Sciatic nerve (tissue), 2 donors: Measurements from ENCODE around the gene TMEM135. TPM values are rescaled to one million over a fixed set of nuclear protein-coding genes. Genes with fewer than 3 reads are reported as not detected.

ENCODE experiments used
- ATAC-seq: fragments of 200-7000 bp; cut with Tn5 transposase; one replicate; pipeline ENCODE4 v1.9.1; 2020; ENCODE audit warnings: mild to moderate bottlenecking, moderate library complexity
- DNase-seq: peaks from one replicate; pipeline ENCODE4 v3.0.0-alpha.2; 2020; ENCODE audit warnings: low spot score
- intact Hi-C: fragments of 100-400 bp; cut with DNase I; formaldehyde crosslinking; loops from one replicate; pipeline ENCODE4 v1.14.2; 2022
- total RNA-seq: library from RNA; stranded (reverse); fragmentation: NEBNext Ultra II Directional; extraction: Animal tissue kit (Norgen Biotek cat#: 25700); gene quantifications from one replicate; pipeline ENCODE4 v1.2.1, GENCODE V29; 2021
- donor health status: DM: no; HTN: no; CAD: no.
- donor health status: DM: no; HTN: no; CAD: no.

The TMEM135 gene
- total RNA-seq, 1 donor from 2014 or later = 35.7 TPM

DNA sequence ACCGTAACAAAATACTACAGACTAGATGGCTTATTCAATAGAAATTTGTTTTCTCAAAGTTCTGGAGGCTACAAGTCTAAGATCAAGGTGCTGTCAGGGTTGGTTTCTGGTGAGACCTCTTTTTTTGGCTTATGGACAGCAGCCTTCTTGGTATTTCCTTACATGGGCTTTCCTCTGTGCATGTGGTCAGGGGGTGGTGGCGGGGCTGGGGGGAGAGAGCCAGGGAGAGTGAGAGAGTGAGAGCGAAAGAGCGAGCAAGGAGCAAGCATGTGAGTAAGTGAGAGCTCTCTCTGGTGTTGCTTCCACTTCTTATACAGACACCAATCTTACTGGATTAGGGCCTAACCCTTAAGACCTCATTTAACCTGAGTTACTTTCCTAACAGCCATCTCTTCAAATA is 181.5 kb downstream of the TMEM135 start:
- DNase-seq (no peak), ATAC-seq (no peak)
- intact Hi-C loops = no loop called here

DNA sequence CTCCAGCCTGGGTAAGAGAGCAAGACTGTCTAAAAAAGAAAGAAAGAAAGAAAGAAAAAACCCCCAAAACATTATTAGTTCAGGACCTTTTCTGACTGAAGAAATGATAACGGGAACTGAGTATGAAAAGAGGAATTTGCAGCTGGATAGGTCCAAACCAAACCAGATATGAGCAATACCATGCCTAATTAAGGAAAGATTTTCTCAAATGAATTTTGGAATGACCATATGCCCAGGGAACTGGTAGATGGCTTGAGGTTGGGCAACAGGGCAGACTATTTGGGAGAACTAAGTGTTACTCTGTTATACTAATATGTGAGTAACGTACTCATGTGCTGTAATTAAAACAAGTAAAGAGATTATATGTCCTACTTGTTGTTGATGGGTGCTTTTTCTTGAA is 186.1 kb downstream of the TMEM135 start:
- intact Hi-C loops = no loop called here
- no peak for ATAC-seq
- DNase-seq = no peak

DNA sequence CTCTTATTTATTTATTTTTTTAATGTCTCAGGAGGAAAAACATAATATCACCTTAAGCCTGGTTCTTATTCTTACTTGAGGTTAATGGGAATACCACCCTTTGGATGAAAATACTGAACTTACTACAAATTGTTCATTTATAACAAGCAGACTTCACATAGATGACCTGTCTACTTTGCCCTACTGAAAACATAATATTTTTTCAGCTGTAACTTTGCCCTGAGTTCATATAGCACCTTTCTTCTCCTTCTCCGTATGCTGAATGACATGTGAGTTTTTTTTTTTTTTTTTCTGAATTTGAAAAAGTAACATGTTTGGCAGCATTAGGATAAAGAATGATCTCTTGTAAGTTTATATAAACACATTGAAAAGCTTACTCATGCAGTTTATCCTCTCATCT is 186.8 kb downstream of the TMEM135 start:
- DNase-seq (no peak), ATAC-seq (no peak)
- intact Hi-C loops = no loop called here

GRCh38 chr11:87228820-87229219 is 191.1 kb downstream of the TMEM135 start:
- no peak for DNase-seq
- intact Hi-C loops = no loop called here
- no peak for ATAC-seq

- ATAC-seq = no peak
- intact Hi-C loops = no loop called here
- DNase-seq = no peak
Measured at GRCh38 chr11:87230995-87231394, 193.3 kb downstream of the TMEM135 start.

- no peak for ATAC-seq
- intact Hi-C loops = no loop called here
- no peak for DNase-seq
Measured at GRCh38 chr11:87232320-87232719, 194.6 kb downstream of the TMEM135 start.

- ATAC-seq = no peak
- intact Hi-C loops = no loop called here
Measured at GRCh38 chr11:87235366-87235765, 197.6 kb downstream of the TMEM135 start.

DNA sequence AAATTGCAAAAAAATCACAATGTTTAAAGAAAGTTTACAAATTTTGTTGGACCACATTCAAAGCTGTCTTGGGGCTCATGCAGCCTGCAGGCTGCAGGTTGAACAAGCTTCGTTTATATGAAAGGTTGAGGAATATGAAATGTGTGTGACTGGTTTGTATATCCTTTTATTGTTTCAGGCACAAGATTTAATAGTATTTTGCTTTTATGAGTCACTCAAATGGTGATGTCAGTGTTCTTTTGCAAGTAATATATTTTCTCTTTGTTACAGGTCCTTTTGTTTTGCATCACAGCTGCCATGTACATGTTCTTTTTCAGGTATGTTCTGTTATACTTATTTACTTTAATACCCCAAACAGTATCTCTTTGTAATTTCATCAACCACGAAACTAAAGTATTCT is 198.6 kb downstream of the TMEM135 start:
- intact Hi-C loops = no loop called here
- DNase-seq = no peak
- no peak for ATAC-seq

More at GRCh38 chr11:87235366-87235765, 197.6 kb downstream of the TMEM135 start:
- no peak for DNase-seq

- ATAC-seq (peak; percentile 87), DNase-seq (no peak)
- intact Hi-C loops = no loop called here
Measured at GRCh38 chr11:87239001-87239400, 201.3 kb downstream of the TMEM135 start.

GRCh38 chr11:87239531-87239930 is 201.8 kb downstream of the TMEM135 start:
- DNase-seq = no peak
- no peak for ATAC-seq
- intact Hi-C loops = no loop called here

GRCh38 chr11:87251560-87251959 is 213.8 kb downstream of the TMEM135 start:
- no peak for ATAC-seq
- intact Hi-C loops = no loop called here
- DNase-seq = no peak

DNA sequence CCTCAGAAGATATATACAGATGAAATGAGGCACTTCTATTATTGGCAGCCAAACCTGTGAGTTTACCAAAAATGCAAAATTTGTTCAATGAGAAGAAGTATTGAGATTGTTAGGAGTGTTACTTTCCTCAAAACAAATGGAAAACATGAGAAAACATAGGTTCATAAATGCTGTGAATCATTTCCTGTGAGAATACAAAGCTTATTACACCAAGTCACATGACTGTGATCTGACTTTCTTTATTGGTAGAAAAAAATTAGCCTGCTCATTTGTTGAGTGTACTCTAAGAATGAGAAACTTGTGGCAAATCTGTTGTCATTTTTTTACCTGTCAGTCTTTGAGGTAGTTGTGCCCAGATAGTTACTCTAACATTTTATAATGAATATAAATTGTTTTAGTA is 215.1 kb downstream of the TMEM135 start:
- DNase-seq (no peak), ATAC-seq (no peak)
- intact Hi-C loops = no loop called here

GRCh38 chr11:87254562-87254961 is 216.8 kb downstream of the TMEM135 start:
- no peak for DNase-seq
- no peak for ATAC-seq
- intact Hi-C loops = no loop called here

DNA sequence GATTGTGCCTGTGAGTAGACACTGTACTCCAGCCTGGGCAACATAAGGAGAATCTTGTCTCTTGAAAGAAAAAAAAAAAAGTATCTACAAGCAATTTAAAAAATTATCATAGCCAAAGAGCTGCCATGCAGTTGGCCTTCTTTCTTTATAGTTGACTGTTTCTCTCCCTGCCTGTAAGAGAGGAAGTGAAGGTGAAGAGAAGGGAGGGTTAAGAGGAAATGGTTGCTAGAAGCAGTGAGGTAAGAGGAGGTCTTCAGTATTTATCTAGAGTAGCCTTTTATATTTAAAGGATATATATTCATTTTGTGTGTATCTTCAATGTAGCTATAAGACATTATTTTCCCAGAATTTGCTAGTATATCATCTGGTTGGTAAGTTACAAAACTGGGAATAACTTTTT is 217.9 kb downstream of the TMEM135 start:
- intact Hi-C loops = no loop called here
- DNase-seq (no peak), ATAC-seq (no peak)

GRCh38 chr11:87256694-87257340 is 219.1 kb downstream of the TMEM135 start:
- intact Hi-C loops = no loop called here
- DNase-seq = no peak
- no peak for ATAC-seq

DNA sequence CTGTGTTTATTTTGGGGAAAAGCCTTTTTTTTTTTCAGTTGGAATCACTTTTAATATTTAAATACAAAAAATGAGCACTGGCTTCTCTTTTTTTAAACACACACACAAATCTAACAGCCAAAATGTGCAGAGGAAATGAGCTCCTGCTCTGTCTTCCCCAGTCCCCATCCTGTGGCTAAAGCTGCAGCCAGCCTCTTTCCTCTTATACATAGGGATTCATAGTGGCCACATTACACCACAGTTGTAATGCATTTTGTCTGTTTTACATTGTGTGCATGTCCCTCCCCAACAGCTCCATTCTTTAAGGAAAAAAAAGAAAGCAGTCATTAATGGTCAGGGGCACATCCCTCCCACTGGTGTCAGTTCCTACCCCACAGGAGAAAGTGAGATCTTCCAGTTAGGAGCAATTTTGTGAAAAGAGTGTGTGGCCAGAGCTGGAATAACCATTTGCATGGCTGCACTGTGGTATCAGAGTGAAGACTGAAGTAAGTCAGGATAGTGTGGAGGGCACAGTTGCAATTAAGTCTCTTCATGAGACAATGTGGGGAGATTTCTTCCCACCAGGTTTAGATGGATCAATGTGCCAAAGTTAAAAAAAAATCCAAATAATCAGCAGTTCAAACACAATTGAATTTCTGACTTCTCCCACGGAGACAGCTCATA is 220.6 kb downstream of the TMEM135 start:
- intact Hi-C loops = no loop called here
- no peak for DNase-seq

GRCh38 chr11:87259736-87260135 is 222.0 kb downstream of the TMEM135 start:
- intact Hi-C loops = no loop called here
- no peak for DNase-seq

More for the DNA sequence above, 220.6 kb downstream of the TMEM135 start:
- no peak for ATAC-seq

DNA sequence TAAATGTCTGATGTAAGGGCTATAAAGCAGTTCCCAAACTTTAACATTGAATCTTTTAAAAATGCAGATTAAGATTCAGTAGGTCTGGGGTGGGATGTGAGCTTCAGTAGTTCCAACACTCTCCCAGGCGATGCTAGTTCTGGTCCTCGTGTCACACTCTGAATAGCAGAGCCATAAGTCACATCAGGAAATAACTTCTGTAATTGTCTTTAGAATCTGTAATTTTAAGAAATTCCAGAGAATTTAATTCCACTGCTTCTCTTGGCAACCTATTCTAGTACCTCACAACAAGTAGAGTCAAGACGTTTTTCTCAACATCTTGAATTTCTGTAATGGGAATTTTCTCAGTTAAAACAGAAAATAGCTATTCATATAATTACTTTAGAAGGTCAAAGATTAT is 223.1 kb downstream of the TMEM135 start:
- intact Hi-C loops = no loop called here
- DNase-seq (no peak), ATAC-seq (no peak)

More at GRCh38 chr11:87259736-87260135, 222.0 kb downstream of the TMEM135 start:
- ATAC-seq = no peak

GRCh38 chr11:87263264-87263838 is 225.6 kb downstream of the TMEM135 start:
- DNase-seq = no peak
- intact Hi-C loops = no loop called here
- peak; percentile 68 for ATAC-seq

GRCh38 chr11:87263979-87264378 is 226.2 kb downstream of the TMEM135 start:
- ATAC-seq = no peak
- intact Hi-C loops = no loop called here
- DNase-seq = no peak

DNA sequence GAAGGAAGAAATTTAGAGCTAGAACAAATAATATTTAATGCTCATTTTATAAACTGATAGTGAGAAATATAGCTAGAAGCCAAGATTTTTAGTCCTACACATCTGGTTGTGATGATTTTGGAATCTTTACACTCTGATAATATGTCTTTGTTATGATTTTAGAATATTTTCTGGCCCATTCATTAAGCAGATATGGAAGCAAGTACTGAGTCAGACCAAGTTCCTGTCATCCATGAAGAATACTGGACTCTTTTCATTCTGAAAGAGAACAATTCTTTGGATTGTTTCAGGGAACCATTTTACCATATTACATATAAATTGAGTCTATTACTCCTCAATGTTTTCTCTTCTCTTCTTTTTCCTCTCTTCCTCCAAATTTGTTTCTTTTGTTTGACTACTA is 227.4 kb downstream of the TMEM135 start:
- intact Hi-C loops = no loop called here
- no peak for DNase-seq
- ATAC-seq = no peak
